HepG2 (cell line): ENCODE results near the gene RMI2. TPM values are rescaled to one million over a fixed set of nuclear protein-coding genes. Genes with fewer than 3 reads are reported as not detected.

Source experiments
- ATAC-seq: fragments of 200-7000 bp; cut with Tn5 transposase; 3 replicates; pipeline ENCODE4 v1.9.1; 2020; ENCODE audit warnings: mild to moderate bottlenecking, moderate library complexity
- BruUV-seq: library from RNA; stranded (reverse); fragments of 400-500 nt; replicated peaks from 2 replicates; lab custom pipeline; 2021; lab: Mats Ljungman, UMichigan
- CTCF ChIA-PET: fragments of 300-600 bp; formaldehyde crosslinking; extraction: SDS; loops from one replicate; lab custom pipeline; 2021; ENCODE audit warnings: low total read pairs, inconsistent platforms, low intra/inter-chr PET ratio; lab: Yijun Ruan, JAX
- POLR2A ChIA-PET: fragments of 350-600 bp; sonication (Branson Sonifier 250); formaldehyde crosslinking; loops from one replicate; lab custom pipeline; 2020; ENCODE audit warnings: antibody characterized with exemption, inconsistent platforms; lab: Yijun Ruan, JAX
- DNase-seq: peaks from one replicate; pipeline ENCODE4 v3.0.0-alpha.2; 2015; ENCODE audit warnings: low spot score
- FAIRE-seq: peaks from 3 replicates; lab custom pipeline; 2011; peaks lifted over from hg19 to GRCh38; lab: Jason Lieb, UNC
- H2AFZ ChIP-seq: one replicate; pipeline ENCODE4 v1.6.1; 2011; ENCODE audit warnings: low read length, inconsistent platforms
- H3K27ac ChIP-seq: fragments of 300-600 bp; 3 replicates; pipeline ENCODE4 v1.8.0; 2011; ENCODE audit warnings: mixed run types, mild to moderate bottlenecking, mixed read lengths, low read length, inconsistent platforms; ENCODE audit not compliant: insufficient read depth; ENCODE audit errors: extremely low read length
- H3K27me3 ChIP-seq, 2 experiments: fragments of 200-600 bp in 1 of 2; 2 replicates in 1 of 2; 3 replicates in 1 of 2; pipeline versions ENCODE4 v1.6.0 to v1.8.0; 2011; ENCODE audit warnings: low read length in 2 of 2, mild to moderate bottlenecking in 2 of 2, moderate library complexity in 2 of 2, inconsistent platforms in 1 of 2; ENCODE audit not compliant: insufficient read depth in 2 of 2, control insufficient read depth in 1 of 2
- H3K36me3 ChIP-seq, 2 experiments: fragments of 200-600 bp in 1 of 2; replicated peaks in 1 of 2; 2 replicates in 1 of 2; 3 replicates in 1 of 2; pipeline versions ENCODE4 v1.5.1 to v1.8.0; 2011; ENCODE audit warnings: low read length in 2 of 2, inconsistent platforms in 1 of 2; ENCODE audit not compliant: insufficient read depth in 2 of 2, control insufficient read depth in 1 of 2
- H3K4me1 ChIP-seq: 2 replicates; pipeline ENCODE4 v1.5.1; 2012; ENCODE audit warnings: low read length, inconsistent platforms; ENCODE audit not compliant: insufficient read depth
- H3K4me2 ChIP-seq: 2 replicates; pipeline ENCODE4 v1.6.0; 2011; ENCODE audit warnings: low read depth, low read length, inconsistent platforms
- H3K4me3 ChIP-seq, 3 experiments: fragments of 200-600 bp in 1 of 3; sonication (generic), shearing (Covaris generic) in 1 of 3; replicated peaks in 1 of 3; 2 replicates each; pipeline ENCODE4 v1.5.1; 2011 to 2016; ENCODE audit warnings: low read length in 3 of 3, inconsistent platforms in 2 of 3, low read depth in 2 of 3, mild to moderate bottlenecking in 2 of 3, control low read depth in 1 of 3, mixed read lengths in 1 of 3; ENCODE audit not compliant: insufficient read depth in 1 of 3
- H3K79me2 ChIP-seq: one replicate; pipeline ENCODE4 v1.6.1; 2011; ENCODE audit warnings: low read length, inconsistent platforms; ENCODE audit not compliant: insufficient read depth
- H3K9ac ChIP-seq: 2 replicates; pipeline ENCODE4 v1.6.0; 2011; ENCODE audit warnings: mild to moderate bottlenecking, low read depth, low read length, inconsistent platforms; ENCODE audit not compliant: insufficient read depth
- H3K9me3 ChIP-seq: 2 replicates; pipeline ENCODE4 v1.5.1; 2012; ENCODE audit warnings: mild to moderate bottlenecking, low read length
- H4K20me1 ChIP-seq: 2 replicates; pipeline ENCODE4 v1.6.0; 2011; ENCODE audit warnings: inconsistent platforms, mild to moderate bottlenecking, low read length, moderate library complexity; ENCODE audit not compliant: insufficient read depth
- ARID4A ChIP-seq: sonication (generic); formaldehyde crosslinking; IDR thresholded peaks from 2 replicates; pipeline ENCODE4 v1.5.0; 2020; ENCODE audit warnings: mild to moderate bottlenecking, missing genetic modification reagents, borderline replicate concordance
- GFI1 ChIP-seq: sonication (generic); formaldehyde crosslinking; IDR thresholded peaks from 2 replicates; pipeline ENCODE4 v1.5.0; 2020; ENCODE audit warnings: missing genetic modification reagents, mild to moderate bottlenecking, borderline replicate concordance
- HCFC1 ChIP-seq: fragments of 150-350 bp; IDR thresholded peaks from 2 replicates; pipeline ENCODE4 v1.6.1; 2014; ENCODE audit warnings: low read depth, low read length
- MEIS2 ChIP-seq: sonication (generic); formaldehyde crosslinking; IDR thresholded peaks from 2 replicates; pipeline ENCODE4 v1.9.0; 2021; ENCODE audit warnings: mild to moderate bottlenecking, missing genetic modification reagents
- NFIC ChIP-seq: IDR thresholded peaks from 2 replicates; pipeline ENCODE4 v1.6.1; 2012; ENCODE audit warnings: mild to moderate bottlenecking, low read length, inconsistent platforms
- RNF2 ChIP-seq: fragments of 450-650 bp; conservative IDR thresholded peaks from 2 replicates; pipeline ENCODE4 v1.6.1; 2016; ENCODE audit warnings: low read depth
- ZNF557 ChIP-seq: sonication (generic); formaldehyde crosslinking; IDR thresholded peaks from 2 replicates; pipeline ENCODE4 v1.4.0; 2020; ENCODE audit warnings: missing genetic modification reagents
- ZNF563 ChIP-seq: sonication (generic); formaldehyde crosslinking; IDR thresholded peaks from 2 replicates; pipeline ENCODE4 v1.8.0; 2022; ENCODE audit warnings: mild to moderate bottlenecking, moderate library complexity, missing genetic modification reagents
- ZUFSP ChIP-seq: sonication (generic); formaldehyde crosslinking; IDR thresholded peaks from 2 replicates; pipeline ENCODE4 v1.9.0; 2021; ENCODE audit warnings: missing genetic modification reagents, mild to moderate bottlenecking, borderline replicate concordance
- WGBS: methylation state at CpG from one replicate; pipeline ENCODE4 v1.1.6; 2017; ENCODE audit warnings: low lambda C conversion rate; 5-methylcytosine and 5-hydroxymethylcytosine counted together
- in situ Hi-C: cut with HindIII; loops from 2 replicates; pipeline ENCODE4 v1.10.0; 2017; ENCODE audit warnings: low pct_unique_long_range_greater_than_20kb; ENCODE audit not compliant: extremely low pct_ligation_motif_present
- intact Hi-C: fragments of 100-400 bp; cut with micrococcal nuclease; formaldehyde crosslinking; loops from one replicate; pipeline ENCODE4 v1.10.0; 2022; ENCODE audit not compliant: unreplicated experiment
- polyA plus RNA-seq, 8 experiments: library from polyadenylated mRNA; depleted of rRNA in 3 of 8; stranded (reverse) in 7 of 8; unstranded in 1 of 8; fragments of >200 nt; fragmentation: Illumina TruSeq in 4 of 8; extraction: Trizol in 4 of 8; gene quantifications; 2 replicates each; pipeline versions ENCODE4 v1.2.1 to v1.2.3, GENCODE V29; 2011 to 2016; ENCODE audit warnings: low read depth in 4 of 8, missing spikeins in 1 of 8, mixed read lengths in 1 of 8; ENCODE audit not compliant: insufficient read depth in 1 of 8
- total RNA-seq, 5 experiments: library from RNA; depleted of rRNA; stranded (reverse); fragments of >200 nt; fragmentation: Illumina TruSeq; extraction: Trizol; gene quantifications; 2 replicates each; pipeline ENCODE4 v1.2.3, GENCODE V29; 2016; ENCODE audit warnings: low read depth in 1 of 5

RMI2 gene
- total and polyA plus RNA-seq, 2 of the 13 experiments (the other 11 are each of a cell fraction or from before 2014, with no cell fraction given) = 24.5 to 55.7 TPM

DNA sequence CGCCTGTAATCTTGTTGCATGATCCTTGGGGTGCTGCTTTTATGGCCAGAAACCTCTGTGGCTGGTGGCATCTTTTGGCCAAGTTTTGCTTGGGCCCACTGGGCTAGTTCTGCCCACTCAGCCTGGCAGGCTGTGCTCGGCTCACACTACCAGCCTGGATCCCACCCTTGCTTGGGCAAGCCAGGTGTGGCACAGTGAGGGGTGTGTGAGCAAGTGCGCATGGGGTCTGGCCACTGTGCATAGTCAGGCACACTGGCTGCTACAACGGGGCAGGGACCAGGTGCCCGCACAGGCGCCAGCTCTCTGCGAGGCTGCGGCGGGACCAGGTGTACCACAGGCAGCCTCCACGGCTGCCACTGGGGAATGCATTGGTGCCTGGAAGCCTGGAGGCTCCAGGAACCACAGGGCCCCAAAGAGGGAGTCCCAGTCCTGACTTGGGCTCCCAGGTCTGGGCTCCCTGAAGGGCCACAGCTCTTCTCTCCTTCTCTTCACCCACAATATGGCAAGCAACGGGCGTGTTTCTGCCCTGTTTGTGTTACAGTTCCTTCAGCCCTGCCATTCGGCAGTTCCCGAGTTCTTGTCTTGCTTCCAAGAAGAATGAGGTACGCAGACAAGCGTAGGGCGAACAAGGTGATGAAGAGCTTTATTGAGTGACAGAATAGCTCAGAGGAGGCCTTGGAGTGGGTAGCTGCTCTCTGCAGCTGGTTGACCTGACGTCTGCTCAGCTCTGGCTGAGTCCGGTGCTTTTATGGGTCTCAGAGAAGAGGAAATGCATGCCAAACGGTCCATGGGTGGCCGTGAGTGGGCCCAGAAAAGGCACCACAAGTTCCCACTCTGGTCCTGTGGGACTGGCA, 37.4 kb upstream of the RMI2 start (continued):
- TF ChIP-seq ARID4A (CRISPR knock-in tag) (no peak; the same call in 1 of the 2 replicates), GFI1 (CRISPR knock-in tag) (no peak), HCFC1 (no peak)

GRCh38 chr16:11308493-11309283, 36.6 kb upstream of the RMI2 start:
- Histone ChIP-seq H4K20me1 (no peaks in the 10 kb centered on the region), H3K27ac (peak overlapping the region; percentile 89), H3K4me2 (peak overlapping the region; percentile 57), H3K9ac (peak overlapping the region; percentile 62), H3K9me3 (no peaks in the 10 kb centered on the region), H3K79me2 (no peaks in the 10 kb centered on the region), H2AFZ (no peak overlapping the region), H3K36me3 (no peaks in the 10 kb centered on the region), H3K4me3 (peak overlapping the region in 1 of 3 experiments; percentile 35; a peak in 1 of 6 replicates), H3K27me3 (no peaks in the 10 kb centered on the region), H3K4me1 (peaks cover 84% of the 10 kb centered on the region)
- intact Hi-C loops (no loop called here), in situ Hi-C loops (no loop called here)
- no peak for FAIRE-seq
- BruUV-seq = no TSS peak
- POLR2A ChIA-PET = interaction anchor here (1.0 to 7.4 kb wide), 18 partner anchors 11 to 489 kb away, joined by 3 to 234 read pairs (median 6); partner anchors contain the start of genes PRM2, PRM3, SOCS1 and TNP2
- peak; percentile 39 for ATAC-seq
- 27% methylated on average over 6 of the region's 15 CpGs for WGBS
- CTCF ChIA-PET = no interaction called here
- peak; percentile 87 for DNase-seq
- TF ChIP-seq ZUFSP (CRISPR knock-in tag) = no peak
- no peak; the same call in none of the 2 replicates for TF ChIP-seq MEIS2
- no peak for TF ChIP-seq RNF2
- no peak for TF ChIP-seq ZNF563
- no peak for TF ChIP-seq NFIC
- TF ChIP-seq ZNF557 (CRISPR knock-in tag) = no peak
